ENCODE results near the gene PRDM8.
A peak's percentile ranks its signal among the peaks of the same experiment; 100 is the strongest.

Gene PRDM8

DNA sequence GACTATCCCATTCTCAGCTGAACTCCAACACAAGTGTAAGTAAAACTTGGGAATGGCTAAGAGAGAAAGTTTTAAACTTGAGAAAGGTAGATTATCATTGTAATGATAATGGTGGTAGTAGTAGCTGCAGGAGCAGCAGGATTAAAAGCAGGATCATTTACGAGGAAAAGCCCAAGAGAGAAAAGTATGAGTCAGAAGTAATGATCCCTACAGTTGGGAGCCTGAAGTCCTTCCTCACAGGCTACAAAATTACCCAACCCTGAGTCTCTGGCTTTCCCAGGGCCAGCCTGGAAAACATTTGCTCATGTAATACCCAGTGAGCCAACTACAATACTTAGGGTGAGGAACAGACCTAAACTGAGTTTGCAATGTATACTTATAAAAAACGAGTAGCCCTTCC, 4.4 kb upstream of the PRDM8 start:
- H3K27me3 ChIP-seq = peaks cover 78% of the 10 kb centered on the region
- no peaks in the 10 kb centered on the region for H3K9me3 ChIP-seq
- H3K27ac ChIP-seq = no peak overlapping the region
- TF ChIP-seq CTCF (IDR thresholded peaks at IDR 0.05) = no peak
- peaks cover 22 to 30% of the 10 kb centered on the region in 2 experiments for H3K4me1 ChIP-seq (ENCODE audit: control insufficient read depth in 1 of 2, insufficient read depth in 1 of 2, low read depth in 1 of 2, low read length in 1 of 2)
- no peaks in the 10 kb centered on the region for H3K36me3 ChIP-seq
- H3K4me3 ChIP-seq (ENCODE audit: low read depth in 1 of 2, low read length in 1 of 2) = no peak overlapping the region

- Histone ChIP-seq H3K27ac (peak overlapping the region; percentile 70), H3K9me3 (no peaks in the 10 kb centered on the region), H3K36me3 (no peaks in the 10 kb centered on the region), H3K27me3 (peaks cover 78% of the 10 kb centered on the region), H3K4me3 (ENCODE audit: low read depth in 1 of 2, low read length in 1 of 2) (peak overlapping the region; percentile 55 to 70), H3K4me1 (ENCODE audit: control insufficient read depth in 1 of 2, insufficient read depth in 1 of 2, low read depth in 1 of 2, low read length in 1 of 2) (peaks cover 22 to 32% of the 10 kb centered on the region in 2 experiments)
- no peak for TF ChIP-seq CTCF (IDR thresholded peaks at IDR 0.05)
Observed at GRCh38 chr4:80195441-80196140, 1.7 kb upstream of the PRDM8 start.

- peak overlapping the region; percentile 70 for H3K27ac ChIP-seq
- H3K4me1 ChIP-seq (ENCODE audit: control insufficient read depth in 1 of 2, insufficient read depth in 1 of 2, low read depth in 1 of 2, low read length in 1 of 2) = peaks cover 22 to 32% of the 10 kb centered on the region in 2 experiments
- no peak for TF ChIP-seq CTCF (IDR thresholded peaks at IDR 0.05)
- H3K27me3 ChIP-seq = peaks cover 85% of the 10 kb centered on the region
- peak overlapping the region; percentile 55 to 70 for H3K4me3 ChIP-seq (ENCODE audit: low read depth in 1 of 2, low read length in 1 of 2)
- no peaks in the 10 kb centered on the region for H3K36me3 ChIP-seq
- H3K9me3 ChIP-seq = no peaks in the 10 kb centered on the region
Observed at GRCh38 chr4:80196259-80196921, 913 bp upstream of the PRDM8 start.

GRCh38 chr4:80197601-80198440, 518 bp downstream of the PRDM8 start:
- no peak overlapping the region for H3K27ac ChIP-seq
- H3K36me3 ChIP-seq = no peaks in the 10 kb centered on the region
- peaks cover 27 to 40% of the 10 kb centered on the region in 2 experiments for H3K4me1 ChIP-seq (ENCODE audit: control insufficient read depth in 1 of 2, insufficient read depth in 1 of 2, low read depth in 1 of 2, low read length in 1 of 2)
- TF ChIP-seq CTCF (IDR thresholded peaks at IDR 0.05) = no peak
- peaks cover 85% of the 10 kb centered on the region for H3K27me3 ChIP-seq
- H3K9me3 ChIP-seq = no peaks in the 10 kb centered on the region
- peak overlapping the region; percentile 55 to 70 for H3K4me3 ChIP-seq (ENCODE audit: low read depth in 1 of 2, low read length in 1 of 2)

GRCh38 chr4:80198441-80198837, 1.1 kb downstream of the PRDM8 start:
- H3K4me3 ChIP-seq (ENCODE audit: low read depth in 1 of 2, low read length in 1 of 2) = peak overlapping the region in 1 of 2 experiments; percentile 70
- H3K27ac ChIP-seq = no peak overlapping the region
- H3K4me1 ChIP-seq (ENCODE audit: control insufficient read depth in 1 of 2, insufficient read depth in 1 of 2, low read depth in 1 of 2, low read length in 1 of 2) = peaks cover 33 to 43% of the 10 kb centered on the region in 2 experiments

More at GRCh38 chr4:80198441-80198837, 1.1 kb downstream of the PRDM8 start:
- TF ChIP-seq CTCF (IDR thresholded peaks at IDR 0.05) = no peak
- H3K36me3 ChIP-seq = no peaks in the 10 kb centered on the region
- H3K27me3 ChIP-seq = peaks cover 85% of the 10 kb centered on the region
- H3K9me3 ChIP-seq = no peaks in the 10 kb centered on the region
